Erythroblast (primary cell): Measurements from ENCODE around the gene ACTL10.

ENCODE experiments used
- GATA1 ChIP-seq: IDR thresholded peaks from 2 replicates; pipeline ENCODE4 v1.6.1; 2011; ENCODE audit warnings: low read depth, mild to moderate bottlenecking, control low read depth, low read length, moderate library complexity
- POLR2A ChIP-seq: IDR thresholded peaks from 2 replicates; pipeline ENCODE4 v1.6.1; 2011; ENCODE audit warnings: mild to moderate bottlenecking, low read length

DNA sequence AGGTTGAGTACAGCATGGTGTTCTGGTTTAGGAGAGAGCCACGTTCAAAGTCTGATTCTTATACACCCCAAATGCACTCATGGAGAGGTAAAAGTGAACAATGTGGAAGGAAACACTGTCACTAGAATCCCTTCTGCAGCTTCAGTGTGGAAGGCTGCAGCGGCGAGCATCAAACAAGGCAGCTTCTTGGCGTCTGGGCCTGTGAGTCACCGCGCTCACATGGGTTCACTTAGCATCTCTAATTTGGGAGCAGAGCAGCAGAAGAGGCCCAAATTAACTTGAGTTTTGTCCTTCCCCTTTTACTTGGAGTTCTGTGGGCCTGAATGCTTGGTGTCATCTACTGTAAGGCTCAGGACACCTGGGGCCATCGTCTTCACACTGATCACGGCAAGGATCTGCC lies 30.4 kb downstream of the ACTL10 start:
- no peak for TF ChIP-seq POLR2A
- TF ChIP-seq GATA1 = no peak
